GM18951 (cell line): ENCODE results near the gene BRAF.
"Not testable (repeated sequence)": the region's sequence is repeated elsewhere in the genome, so short reads cannot be mapped to it uniquely, and the experiment has no call there.

Experiments
- POLR2A ChIP-seq: IDR thresholded peaks from 4 replicates; pipeline ENCODE4 v1.6.1; 2011; ENCODE audit warnings: mild to moderate bottlenecking; ENCODE audit not compliant: insufficient read length, insufficient read depth; ENCODE audit errors: extremely low read depth
- in situ Hi-C: fragments of 300-500 bp; cut with MboI; formaldehyde crosslinking; loops from one replicate; pipeline ENCODE4 v1.12.0; 2022; ENCODE audit warnings: low sequenced_read_pairs, mixed read lengths, inconsistent platforms; ENCODE audit not compliant: unreplicated experiment

BRAF gene

DNA sequence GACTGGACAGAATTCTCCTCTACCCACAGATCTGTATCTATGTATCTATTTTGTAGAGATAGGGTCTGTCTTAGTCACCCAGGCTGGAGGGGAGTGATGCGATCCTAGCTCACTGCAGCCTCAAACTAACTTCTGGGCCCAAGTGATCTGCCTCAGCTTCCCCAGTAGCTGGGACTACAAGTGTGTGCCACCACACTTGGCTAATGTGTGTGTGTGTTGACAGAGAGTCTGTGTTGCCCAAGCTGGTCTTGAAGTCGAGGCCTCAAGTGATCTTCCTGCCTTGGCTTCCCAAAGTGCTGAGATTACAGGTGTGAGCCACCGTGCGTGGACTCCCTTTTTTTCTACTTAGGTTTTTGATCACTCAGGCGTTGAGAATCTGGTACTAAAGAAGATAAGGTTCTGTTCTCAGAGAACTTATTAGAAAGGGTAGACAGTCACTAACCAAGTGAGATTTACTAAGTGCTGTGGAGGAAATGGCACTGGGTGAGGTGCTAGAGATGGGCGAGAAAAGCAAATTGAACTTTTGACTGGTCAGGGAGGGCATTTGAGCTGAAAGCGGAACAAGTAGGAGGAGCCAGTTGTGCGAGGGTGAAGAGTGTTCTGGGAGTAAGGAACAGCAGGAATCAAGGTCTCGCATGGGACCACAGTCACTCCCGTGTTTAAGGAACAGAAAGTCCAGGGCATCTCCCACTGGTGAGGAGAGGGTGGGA lies 210.2 kb downstream of the BRAF start:
- TF ChIP-seq POLR2A: no peak
- in situ Hi-C loops: no loop called here

DNA sequence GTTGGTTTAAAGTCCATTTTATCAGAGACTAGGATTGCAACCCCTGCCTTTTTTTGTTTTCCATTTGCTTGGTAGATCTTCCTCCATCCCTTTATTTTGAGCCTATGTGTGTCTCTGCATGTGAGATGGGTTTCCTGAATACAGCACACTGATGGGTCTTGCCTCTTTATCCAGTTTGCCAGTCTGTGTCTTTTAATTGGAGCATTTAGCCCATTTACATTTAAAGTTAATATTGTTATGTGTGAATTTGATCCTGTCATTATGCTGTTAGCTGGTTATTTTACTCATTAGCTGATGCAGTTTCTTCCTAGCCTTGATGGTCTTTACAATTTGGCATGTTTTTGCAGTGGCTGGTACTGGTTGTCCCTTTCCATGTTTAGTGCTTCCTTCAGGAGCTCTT lies 212.3 kb downstream of the BRAF start:
- in situ Hi-C loops: not testable (repeated sequence)

DNA sequence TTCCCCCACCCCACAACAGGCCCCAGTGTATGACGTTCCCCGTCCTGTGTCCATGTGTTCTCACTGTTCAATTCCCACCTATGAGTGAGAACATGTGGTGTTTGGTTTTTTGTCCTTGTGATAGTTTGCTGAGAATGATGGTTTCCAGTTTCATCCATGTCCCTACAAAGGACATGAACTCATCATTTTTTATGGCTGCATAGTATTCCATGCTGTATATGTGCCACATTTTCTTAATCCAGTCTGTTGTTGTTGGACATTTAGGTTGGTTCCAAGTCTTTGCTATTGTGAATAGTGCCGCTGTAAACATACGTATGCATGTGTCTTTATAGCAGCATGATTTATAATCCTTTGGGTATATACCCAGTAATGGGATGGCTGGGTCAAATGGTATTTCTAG lies 216.0 kb downstream of the BRAF start:
- in situ Hi-C loops: not testable (repeated sequence)

GRCh38 chr7:140707132-140707531 lies 217.6 kb downstream of the BRAF start:
- in situ Hi-C loops: no loop called here
- no peak for TF ChIP-seq POLR2A

DNA sequence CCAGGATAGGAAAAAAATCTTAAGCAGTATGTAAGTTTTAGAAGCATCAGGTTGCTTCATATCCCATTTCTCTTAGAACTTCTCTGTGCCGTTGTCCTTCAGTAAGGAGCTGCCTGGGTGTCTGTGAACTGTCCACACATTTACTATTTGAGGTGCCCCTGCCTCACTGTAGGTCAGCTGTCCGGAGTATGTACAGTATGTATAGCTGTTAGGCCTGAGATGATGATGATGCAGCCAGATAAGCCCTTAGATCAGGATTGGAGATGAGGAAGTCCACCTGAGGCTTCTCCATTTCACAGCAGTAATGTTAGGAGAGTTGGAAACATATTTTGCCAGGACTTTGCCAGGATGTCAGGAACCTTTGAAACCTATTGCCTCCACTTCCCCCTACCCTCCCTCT lies 220.5 kb downstream of the BRAF start:
- in situ Hi-C loops: no loop called here
- TF ChIP-seq POLR2A: no peak

DNA sequence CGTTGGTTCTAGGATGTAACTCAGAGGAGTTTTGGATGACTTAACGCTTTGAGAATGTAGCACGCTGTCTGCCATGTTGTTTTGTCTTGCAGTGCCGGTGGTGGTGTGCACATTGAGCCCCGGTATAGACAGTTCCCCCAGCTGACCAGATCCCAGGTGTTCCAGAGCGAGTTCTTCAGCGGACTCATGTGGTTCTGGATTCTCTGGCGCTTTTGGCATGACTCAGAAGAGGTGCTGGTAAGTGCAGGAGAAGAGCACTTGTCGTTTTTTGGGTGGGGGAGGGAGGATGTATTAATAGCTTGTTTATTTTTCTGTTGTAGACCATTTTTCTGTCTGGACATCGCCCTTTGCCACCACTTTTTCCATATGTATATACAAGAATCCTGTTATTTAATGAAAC lies 222.0 kb downstream of the BRAF start:
- in situ Hi-C loops: no loop called here
- TF ChIP-seq POLR2A: no peak

DNA sequence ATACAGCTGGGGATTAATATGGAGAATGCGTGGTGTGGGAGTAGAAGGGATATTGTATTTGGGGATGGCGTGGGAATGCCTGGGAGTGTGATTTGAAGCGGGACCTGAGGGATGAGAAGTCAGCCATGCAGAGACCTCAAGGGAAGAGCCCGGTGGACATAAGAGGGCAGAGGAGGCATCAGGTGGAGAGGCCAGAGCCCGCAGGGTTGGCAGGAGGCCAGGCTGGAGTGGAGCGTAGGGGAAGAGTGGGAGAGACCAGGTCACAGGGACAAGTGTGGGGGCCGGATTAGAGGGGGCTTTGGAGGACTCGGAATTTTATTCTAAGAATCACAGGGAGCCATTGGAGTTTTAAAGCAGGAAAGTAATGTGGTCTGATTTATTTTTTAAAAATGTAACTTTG lies 226.3 kb downstream of the BRAF start:
- no peak for TF ChIP-seq POLR2A
- in situ Hi-C loops: no loop called here

DNA sequence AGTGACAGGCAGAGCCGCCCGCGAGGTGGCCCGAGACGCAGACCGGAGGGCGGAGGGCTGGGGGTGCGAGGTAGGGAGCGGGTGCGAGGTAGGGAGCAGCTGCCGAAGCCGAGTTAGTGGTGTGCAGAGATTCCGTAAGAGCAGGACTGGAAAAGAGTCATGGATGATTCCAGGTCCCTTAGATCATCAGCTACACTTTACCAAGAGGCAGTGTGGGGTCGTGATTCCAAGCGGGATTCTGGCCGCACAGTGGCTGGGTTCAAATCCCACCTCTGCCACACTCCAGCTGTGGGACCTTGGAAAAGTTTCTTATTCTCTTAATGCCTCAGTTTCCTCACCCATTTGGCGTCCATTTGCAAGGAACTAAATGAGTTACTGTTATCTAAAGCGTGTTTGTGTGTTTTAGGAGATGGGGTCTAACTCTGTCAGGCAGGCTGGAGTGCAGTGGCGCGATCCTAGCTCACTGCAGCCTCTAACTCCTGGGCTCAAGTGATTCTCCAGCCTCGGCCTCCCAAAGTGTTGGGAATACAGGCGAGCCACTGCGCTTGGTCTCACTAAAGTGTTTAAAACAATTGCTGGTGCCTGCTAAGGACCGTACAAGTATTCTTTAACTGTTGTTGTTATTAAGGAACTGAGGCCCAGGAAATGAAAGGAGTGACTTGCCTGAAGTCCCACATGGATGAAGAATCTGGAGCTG lies 227.1 kb downstream of the BRAF start:
- TF ChIP-seq POLR2A: no peak
- in situ Hi-C loops: no loop called here

- TF ChIP-seq POLR2A: peak; percentile 88
- in situ Hi-C loops: no loop called here
Observed at GRCh38 chr7:140696680-140697446, 227.9 kb downstream of the BRAF start, which contains the start of gene NDUFB2. TSS of gene NDUFB2 (plus strand) at chr7:140696708. CDS start at chr7:140696745, 37 bp downstream.

GRCh38 chr7:140696024-140696679 lies 228.6 kb downstream of the BRAF start:
- TF ChIP-seq POLR2A: no peak
- in situ Hi-C loops: no loop called here

GRCh38 chr7:140695381-140695780 lies 229.3 kb downstream of the BRAF start:
- in situ Hi-C loops: no loop called here
- no peak for TF ChIP-seq POLR2A

DNA sequence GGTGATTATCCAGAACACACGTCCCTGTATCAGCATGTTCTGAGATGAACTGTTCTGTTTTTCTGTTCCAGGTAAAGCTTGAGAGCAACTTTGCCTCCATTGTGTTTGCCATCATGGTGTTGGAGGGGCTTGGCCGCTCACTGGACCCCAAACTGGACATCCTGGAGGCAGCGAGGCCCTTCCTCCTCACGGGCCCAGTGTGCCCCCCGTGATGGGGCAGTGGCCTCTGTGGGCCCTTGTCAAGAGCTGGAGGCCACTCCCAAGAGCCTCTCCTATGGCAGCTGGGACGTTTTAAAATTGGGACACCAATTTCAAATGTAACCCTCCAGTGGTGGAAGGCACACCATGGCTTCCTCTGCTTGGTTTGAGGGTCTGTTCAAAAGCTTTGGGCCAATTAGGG lies 230.1 kb downstream of the BRAF start:
- TF ChIP-seq POLR2A: no peak
- in situ Hi-C loops: no loop called here

GRCh38 chr7:140693849-140694248 lies 230.9 kb downstream of the BRAF start:
- in situ Hi-C loops: not testable (repeated sequence)
